GM18861 (cell line): Measurements from ENCODE around the gene WTAP.
A peak's percentile ranks its signal among the peaks of the same experiment; 100 is the strongest.
"Not testable (repeated sequence)": the region's sequence is repeated elsewhere in the genome, so short reads cannot be mapped to it uniquely, and the experiment has no call there.

Source experiments
- ATAC-seq: cut with Tn5 transposase; IDR thresholded peaks from one replicate; pipeline ENCODE4 v1.9.1; 2021; ENCODE audit not compliant: unreplicated experiment

The WTAP gene

DNA sequence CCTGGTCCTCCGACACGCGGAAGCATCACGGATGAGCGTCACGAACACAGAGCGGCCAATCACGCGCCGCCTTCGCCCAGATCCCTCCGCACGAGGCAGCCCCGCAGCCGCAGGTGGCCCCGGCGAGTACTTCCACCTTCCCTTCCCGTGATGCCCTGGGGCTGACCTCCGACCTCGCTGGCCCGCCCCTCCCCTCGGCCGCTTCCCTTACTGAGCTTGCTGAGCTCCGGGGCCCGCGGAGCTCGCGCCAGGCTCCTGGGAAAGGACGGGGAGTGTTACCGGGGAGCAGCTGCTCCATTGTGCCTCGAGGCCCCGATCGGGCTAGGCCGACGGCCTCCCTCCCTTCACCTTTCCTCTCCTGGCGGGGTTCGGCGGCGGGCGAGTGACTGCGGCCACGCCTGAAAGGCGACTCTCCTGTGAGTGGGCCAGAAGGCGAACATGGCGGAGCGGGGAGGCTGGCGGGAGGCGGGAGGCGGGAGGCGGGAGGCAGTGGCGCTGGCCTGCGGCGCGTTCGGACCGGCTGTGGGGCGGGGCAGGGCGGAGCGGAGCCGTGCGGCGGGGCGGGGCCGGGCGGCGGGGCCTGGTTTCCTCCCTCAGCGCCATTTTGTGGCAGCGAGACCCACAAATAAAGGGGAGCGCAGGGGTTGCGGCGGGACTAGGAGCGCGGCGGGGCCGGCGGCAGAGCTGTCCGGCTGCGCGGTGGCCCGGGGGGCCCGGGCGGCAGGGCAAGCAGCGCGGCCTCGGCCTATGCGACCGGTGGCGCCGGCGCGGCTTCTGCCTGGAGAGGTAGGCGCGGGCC lies at the start of gene WTAP:
TSS of gene WTAP (plus strand) at position 589 of the 799 bp plus-strand sequence. CDS start 8,760 bp downstream, outside the sequence.
- peak; percentile 60 for ATAC-seq

- no peak for ATAC-seq
These were observed 49.7 kb upstream of the WTAP start for GRCh38 chr6:159677506-159678165.

DNA sequence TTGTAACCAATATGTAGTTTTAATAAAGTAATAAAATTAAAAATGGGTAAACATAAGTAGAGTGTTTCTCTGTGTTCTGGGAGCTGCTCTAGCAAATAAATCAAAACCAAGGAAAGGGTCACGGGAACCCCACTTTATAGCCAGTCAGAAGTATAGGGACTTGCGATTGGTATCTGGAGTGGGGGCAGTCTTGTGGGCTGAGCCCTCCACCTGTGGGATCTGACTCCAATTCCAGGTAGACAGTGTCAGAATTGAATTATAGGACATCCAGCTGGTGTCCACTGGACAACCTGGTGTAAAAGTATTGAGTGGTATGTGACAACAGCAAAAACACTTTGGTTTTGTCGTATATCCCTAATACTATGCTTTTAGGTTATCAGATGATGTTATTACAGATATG lies 48.7 kb upstream of the WTAP start:
- ATAC-seq: no peak

- ATAC-seq: peak; percentile 49
These were observed 47.9 kb upstream of the WTAP start for GRCh38 chr6:159679091-159680077.

GRCh38 chr6:159680104-159680503 lies 47.2 kb upstream of the WTAP start:
- no peak for ATAC-seq

DNA sequence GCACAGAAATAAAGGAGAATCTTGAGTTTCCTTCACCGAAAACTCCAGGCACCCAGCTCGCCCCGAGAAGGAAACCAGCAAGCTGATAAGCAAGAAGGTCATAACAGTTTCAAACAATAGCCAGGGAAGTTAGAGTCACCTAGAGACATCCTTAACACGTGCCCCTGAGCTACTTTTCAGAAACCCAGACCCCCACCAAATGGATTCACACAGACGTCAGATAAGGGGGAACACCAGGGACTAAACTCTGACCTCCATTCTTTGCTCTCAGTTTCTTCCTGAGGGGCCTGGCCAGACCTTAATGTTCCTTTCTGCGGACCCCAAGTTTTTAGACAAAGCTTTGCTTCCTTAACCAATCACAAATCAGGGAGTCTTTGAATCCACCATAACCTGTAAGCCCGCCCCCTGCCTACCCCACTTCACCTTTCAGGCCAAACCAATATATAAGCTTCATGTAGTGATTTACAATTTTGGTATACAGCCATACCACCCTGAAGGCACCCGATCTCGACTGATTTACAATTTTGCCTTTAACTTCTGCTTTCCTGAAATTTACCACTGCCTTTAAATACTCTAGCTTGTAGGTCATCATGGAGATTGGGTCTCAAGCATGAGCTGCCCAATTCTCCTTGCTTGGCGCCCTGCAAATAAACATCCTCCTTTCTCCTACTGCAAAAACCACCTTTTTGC lies 46.0 kb upstream of the WTAP start:
- ATAC-seq: no peak

- no peak for ATAC-seq
These were observed 45.0 kb upstream of the WTAP start for GRCh38 chr6:159682295-159682694.

- ATAC-seq: no peak
These were observed 44.5 kb upstream of the WTAP start for GRCh38 chr6:159682810-159683209.

DNA sequence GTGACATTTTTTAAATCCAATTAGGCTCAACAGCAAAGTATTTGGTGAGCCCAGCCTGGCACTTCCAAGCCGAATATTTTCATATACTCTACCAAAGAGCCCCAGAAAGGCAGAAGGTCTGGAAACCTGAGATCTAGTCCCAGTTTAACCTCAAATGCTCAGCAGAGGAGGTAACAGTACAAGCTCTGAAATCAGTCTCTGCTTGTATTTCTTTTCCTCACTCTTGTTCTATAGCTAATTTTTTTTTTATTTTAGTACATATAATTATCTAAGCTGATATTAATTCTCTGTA lies 43.3 kb upstream of the WTAP start:
- ATAC-seq: no peak

DNA sequence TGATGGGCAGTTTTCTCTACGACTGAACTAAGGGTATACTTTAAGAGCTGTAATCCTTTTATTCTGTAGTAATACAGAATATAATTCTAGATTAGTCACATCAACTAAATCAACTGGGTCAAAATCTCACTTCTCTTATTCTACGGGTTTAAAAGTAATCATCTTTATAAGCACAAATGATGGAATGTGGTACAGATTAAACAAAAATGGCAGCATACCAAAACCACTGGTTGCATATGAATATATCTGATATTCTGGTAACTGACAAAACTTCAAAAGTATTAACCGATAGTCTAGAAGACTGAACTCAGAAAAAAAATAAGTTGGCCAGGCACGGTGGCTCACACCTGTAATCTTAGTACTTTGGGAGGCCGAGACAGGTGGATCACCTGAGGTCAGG lies 41.3 kb upstream of the WTAP start:
- ATAC-seq: no peak

GRCh38 chr6:159686703-159687102 lies 40.6 kb upstream of the WTAP start:
- no peak for ATAC-seq

- ATAC-seq: no peak
These were observed 40.0 kb upstream of the WTAP start for GRCh38 chr6:159687341-159687740.

GRCh38 chr6:159688266-159688905 lies 38.9 kb upstream of the WTAP start:
- no peak for ATAC-seq

- ATAC-seq: no peak
These were observed 38.3 kb upstream of the WTAP start for GRCh38 chr6:159689001-159689400.

- not testable (repeated sequence) for ATAC-seq
These were observed 37.2 kb upstream of the WTAP start for GRCh38 chr6:159690135-159690534.

DNA sequence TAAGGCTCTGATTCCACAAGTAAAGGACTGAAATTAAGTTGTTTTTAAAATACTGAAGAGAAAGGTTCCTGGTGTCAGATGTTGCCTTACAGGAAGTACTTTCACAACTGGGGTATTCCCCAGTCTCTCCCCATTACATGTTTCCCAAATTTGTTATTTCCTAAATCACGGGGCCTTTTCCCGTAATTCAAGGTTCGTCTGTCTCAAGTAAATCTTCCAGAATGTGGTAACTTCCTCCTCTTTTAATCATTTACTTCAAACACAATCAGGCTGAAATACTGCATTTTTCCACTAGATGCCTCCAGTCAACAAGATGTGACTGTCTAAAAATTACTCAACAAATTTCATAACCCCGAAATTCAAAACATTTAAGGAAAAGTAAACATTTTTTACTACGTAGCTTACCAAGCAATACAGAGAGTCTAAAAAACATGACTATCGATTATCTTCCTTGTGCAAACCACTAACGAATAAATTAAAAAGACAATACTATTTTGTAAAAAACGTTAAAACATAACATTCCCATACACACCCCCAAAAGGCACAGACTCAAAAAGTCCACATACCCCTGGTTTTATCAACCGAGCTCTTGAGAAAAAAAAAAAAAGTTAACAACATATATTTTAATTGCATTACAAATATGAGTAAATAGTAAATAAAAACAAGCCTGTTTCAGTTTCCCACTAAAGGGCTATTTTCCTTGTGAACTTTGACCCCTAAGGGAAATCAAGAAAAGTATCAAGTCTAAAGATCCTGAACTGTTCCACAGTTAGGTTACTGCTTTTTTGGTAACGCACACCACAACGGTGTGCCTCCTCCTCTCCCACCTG lies 36.0 kb upstream of the WTAP start:
- no peak for ATAC-seq

- no peak for ATAC-seq
These were observed 35.4 kb upstream of the WTAP start for GRCh38 chr6:159691963-159692287.

DNA sequence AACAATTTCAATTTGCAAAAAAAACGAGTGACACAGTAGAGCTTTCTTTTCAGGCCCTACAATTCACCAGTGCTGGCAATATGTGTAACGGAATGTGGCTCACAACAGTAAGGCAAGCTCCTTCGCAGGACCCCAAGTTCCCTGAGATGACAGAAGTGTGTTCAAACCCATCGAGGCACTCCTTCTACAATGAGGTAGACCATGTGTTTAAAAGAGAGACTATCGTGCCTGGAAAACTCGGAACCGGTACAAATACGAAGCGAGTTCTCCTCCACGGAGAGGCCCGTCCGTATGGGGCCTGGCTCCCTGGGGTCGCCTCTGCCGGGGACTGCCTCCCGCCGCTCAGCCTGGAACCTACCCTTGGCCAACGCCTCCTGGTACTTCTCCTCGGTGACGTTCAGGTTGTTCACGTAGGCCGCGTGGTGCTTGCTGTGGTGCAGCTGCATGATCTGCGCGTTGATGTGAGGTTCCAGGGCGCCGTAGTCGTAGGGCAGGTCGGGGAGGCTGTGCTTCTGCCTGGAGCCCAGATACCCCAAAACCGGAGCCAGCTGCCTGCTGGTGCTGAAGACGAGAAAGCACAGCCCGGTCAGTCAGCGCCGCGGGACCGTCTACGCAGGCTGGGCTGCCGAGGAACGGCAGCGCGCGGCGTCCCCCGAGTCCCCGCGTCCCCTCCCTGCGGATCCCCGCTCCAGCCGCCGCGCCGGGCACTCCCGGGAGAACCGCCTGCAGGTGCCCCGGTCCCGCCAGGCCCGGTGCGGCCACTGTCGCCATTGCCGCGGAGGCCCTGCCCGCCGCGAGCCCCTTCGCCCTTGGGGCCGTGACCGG lies 34.8 kb upstream of the WTAP start:
- peak; percentile 20 for ATAC-seq
